B cell (primary cell): Measurements from ENCODE around the gene ZNF646. TPM values are rescaled to one million over a fixed set of nuclear protein-coding genes. Genes with fewer than 3 reads are reported as not detected.

ENCODE experiments used
- ATAC-seq: fragments of 200-7000 bp; cut with Tn5 transposase; one replicate; pipeline ENCODE4 v1.10.0; 2021; ENCODE audit warnings: low read depth, mild to moderate bottlenecking, moderate number of reproducible peaks, moderate library complexity
- CTCF ChIA-PET: fragments of 350-600 bp; sonication (Branson Sonifier 250); formaldehyde crosslinking; loops from one replicate; lab custom pipeline; 2021; ENCODE audit warnings: antibody characterized with exemption, inconsistent platforms; lab: Charles Lee
- POLR2A ChIA-PET: fragments of 350-600 bp; sonication (Branson Sonifier 250); formaldehyde crosslinking; loops from one replicate; lab custom pipeline; 2021; ENCODE audit warnings: antibody characterized with exemption; lab: Charles Lee
- DNase-seq: peaks from one replicate; pipeline ENCODE4 v3.0.0; 2013
- H2AFZ ChIP-seq: 2 replicates; pipeline ENCODE4 v1.6.1; 2012; ENCODE audit warnings: mild to moderate bottlenecking, low read depth, low read length; ENCODE audit not compliant: insufficient read depth, poor library complexity, severe bottlenecking
- H3K27ac ChIP-seq, 2 donors: 1 replicate in 1 of 2; 2 replicates in 1 of 2; pipeline ENCODE4 v1.5.1; 2012 to 2013; ENCODE audit warnings: low read length in 2 of 2, mild to moderate bottlenecking in 2 of 2, moderate library complexity in 1 of 2
- H3K27me3 ChIP-seq, 4 experiments: fragments of 200-600 bp in 1 of 4; sonication (generic) in 1 of 4; replicated peaks in 1 of 4; 1 replicate in 2 of 4; 2 replicates in 2 of 4; pipeline versions ENCODE4 v1.6.1 to v1.7.0; 2013 to 2016; ENCODE audit warnings: low read length in 3 of 4, mild to moderate bottlenecking in 2 of 4, mixed read lengths in 1 of 4, moderate library complexity in 1 of 4; ENCODE audit not compliant: insufficient read depth in 4 of 4, control insufficient read depth in 3 of 4; ENCODE audit errors: control extremely low read depth in 1 of 4
- H3K36me3 ChIP-seq, 2 experiments: replicated peaks in 1 of 2; 1 replicate in 1 of 2; 2 replicates in 1 of 2; pipeline versions ENCODE4 v1.6.1 to v1.7.1; 2013; ENCODE audit warnings: low read length in 1 of 2; ENCODE audit not compliant: insufficient read depth in 2 of 2, control insufficient read depth in 1 of 2; ENCODE audit errors: control extremely low read depth in 1 of 2, extremely low read depth in 1 of 2
- H3K4me1 ChIP-seq, 2 donors: fragments of 200-600 bp in 1 of 2; sonication (generic) in 1 of 2; 1 replicate in 1 of 2; 2 replicates in 1 of 2; pipeline versions ENCODE4 v1.5.1 to v1.6.1; 2013 to 2017; ENCODE audit warnings: low read length in 2 of 2; ENCODE audit not compliant: control insufficient read depth in 2 of 2, insufficient read depth in 2 of 2
- H3K4me2 ChIP-seq: replicated peaks from 2 replicates; pipeline ENCODE3; 2012; ENCODE audit warnings: mild to moderate bottlenecking, low read depth, low read length; ENCODE audit not compliant: poor library complexity, severe bottlenecking
- H3K4me3 ChIP-seq, 5 experiments: fragments of 200-600 bp in 1 of 5; sonication (generic) in 1 of 5; 1 replicate in 3 of 5; 2 replicates in 2 of 5; pipeline versions ENCODE4 v1.5.1 to v1.7.0; 2011 to 2016; ENCODE audit warnings: low read length in 4 of 5, mild to moderate bottlenecking in 4 of 5, low read depth in 2 of 5, control low read depth in 1 of 5, moderate library complexity in 1 of 5; ENCODE audit not compliant: insufficient read depth in 1 of 5; ENCODE audit errors: control extremely low read depth in 1 of 5, extremely low read depth in 1 of 5
- H3K79me2 ChIP-seq: fragments of 200-600 bp; sonication (generic); one replicate; pipeline ENCODE4 v1.6.0; 2016; ENCODE audit warnings: low read length; ENCODE audit not compliant: control insufficient read depth, insufficient read depth
- H3K9ac ChIP-seq: fragments of 200-600 bp; sonication (generic); 2 replicates; pipeline ENCODE4 v1.6.1; 2017; ENCODE audit warnings: mild to moderate bottlenecking, low read length, moderate library complexity
- H3K9me3 ChIP-seq, 3 donors: one replicate each; pipeline versions ENCODE4 v1.6.1 to v1.7.1; 2013; ENCODE audit warnings: low read length in 2 of 3; ENCODE audit not compliant: control insufficient read depth in 2 of 3, insufficient read depth in 1 of 3; ENCODE audit errors: control extremely low read depth in 1 of 3
- H4K20me1 ChIP-seq: 2 replicates; pipeline ENCODE4 v1.6.0; 2012; ENCODE audit warnings: mild to moderate bottlenecking, low read length; ENCODE audit not compliant: insufficient read depth, control insufficient read depth, poor library complexity, severe bottlenecking
- H3K27ac Mint-ChIP-seq: one replicate; pipeline ENCODE4 v1.8.0; 2021; ENCODE audit warnings: mixed read lengths
- H3K27me3 Mint-ChIP-seq: one replicate; pipeline ENCODE4 v1.8.0; 2021; ENCODE audit warnings: mixed read lengths
- H3K4me1 Mint-ChIP-seq: one replicate; pipeline ENCODE4 v1.8.0; 2021; ENCODE audit warnings: mixed read lengths
- H3K4me3 Mint-ChIP-seq: one replicate; pipeline ENCODE4 v1.8.0; 2021; ENCODE audit warnings: mixed read lengths
- H3K9me3 Mint-ChIP-seq: one replicate; pipeline ENCODE4 v1.8.0; 2022; ENCODE audit warnings: mixed read lengths; ENCODE audit not compliant: insufficient read depth
- CTCF ChIP-seq: fragments of 200-600 bp; IDR thresholded peaks from one replicate; pipeline ENCODE4 v1.8.0; 2022; ENCODE audit warnings: antibody characterized with exemption, mild to moderate bottlenecking
- EZH2 ChIP-seq: IDR thresholded peaks from 2 replicates; pipeline ENCODE4 v1.6.1; 2012; ENCODE audit warnings: borderline replicate concordance, low read depth, mild to moderate bottlenecking, moderate library complexity, low read length; ENCODE audit not compliant: insufficient read depth, poor library complexity, severe bottlenecking
- WGBS: methylation state at CpG from one replicate; pipeline ENCODE4 v1.1.5; 2013; ENCODE audit warnings: missing lambda C conversion rate; ENCODE audit not compliant: insufficient coverage; 5-methylcytosine and 5-hydroxymethylcytosine counted together
- intact Hi-C: fragments of 100-400 bp; cut with micrococcal nuclease; formaldehyde crosslinking; loops from one replicate; pipeline ENCODE4 v1.10.0; 2022
- polyA plus RNA-seq: library from polyadenylated mRNA; depleted of rRNA; stranded (reverse); fragments of >200 nt; gene quantifications from 2 replicates; pipeline ENCODE4 v1.2.3, GENCODE V29; 2012
- total RNA-seq, 2 donors: library from RNA; stranded (reverse); fragments of 120-200 nt in 1 of 2; gene quantifications; 1 replicate in 1 of 2; 2 replicates in 1 of 2; pipeline versions ENCODE4 v1.2.3 to v1.2.4, GENCODE V29; 2013 to 2022

Gene ZNF646
- total and polyA plus RNA-seq, 2 donors (not counting 1 experiment from before 2014, with no cell fraction given) = 14.7 to 45.9 TPM

GRCh38 chr16:31042866-31043265, 31.4 kb upstream of the ZNF646 start:
- 96% methylated on average over 10 of the region's 10 CpGs for WGBS
- Mint-ChIP-seq H3K4me3 (no peak overlapping the region), H3K27me3 (no peaks in the 10 kb centered on the region), H3K9me3 (no peaks in the 10 kb centered on the region), H3K27ac (no peak overlapping the region), H3K4me1 (no peaks in the 10 kb centered on the region)
- Histone ChIP-seq H2AFZ (no peak overlapping the region), H3K9me3 (no peaks in the 10 kb centered on the region), H3K9ac (no peak overlapping the region), H3K79me2 (no peaks in the 10 kb centered on the region), H3K4me1 (no peaks in the 10 kb centered on the region), H3K4me2 (no peak overlapping the region), H4K20me1 (no peaks in the 10 kb centered on the region), H3K27me3 (no peaks in the 10 kb centered on the region), H3K27ac (no peak overlapping the region), H3K36me3 (peaks cover 0 to 34% of the 10 kb centered on the region in 2 experiments), H3K4me3 (no peak overlapping the region)
- ChIA-PET POLR2A (no interaction called here), CTCF (no interaction called here)
- intact Hi-C loops = no loop called here
- TF ChIP-seq CTCF (no peak), EZH2 (no peak)
- no peak for DNase-seq
- no peak for ATAC-seq

GRCh38 chr16:31043352-31043751, 30.9 kb upstream of the ZNF646 start:
- Histone ChIP-seq H3K4me1 (peaks cover 0 to under 1% of the 10 kb centered on the region in 2 donors), H3K79me2 (no peaks in the 10 kb centered on the region), H2AFZ (no peak overlapping the region), H4K20me1 (no peaks in the 10 kb centered on the region), H3K36me3 (peaks cover 0 to 29% of the 10 kb centered on the region in 2 experiments), H3K27ac (no peak overlapping the region), H3K4me3 (no peak overlapping the region), H3K9ac (no peak overlapping the region), H3K9me3 (no peaks in the 10 kb centered on the region), H3K4me2 (no peak overlapping the region), H3K27me3 (no peaks in the 10 kb centered on the region)
- Mint-ChIP-seq H3K27ac (no peak overlapping the region), H3K4me1 (peaks cover 1% of the 10 kb centered on the region), H3K27me3 (no peaks in the 10 kb centered on the region), H3K9me3 (no peaks in the 10 kb centered on the region), H3K4me3 (no peak overlapping the region)
- WGBS = 85% methylated on average over 1 of the region's 1 CpG
- no peak for DNase-seq
- intact Hi-C loops = no loop called here
- ChIA-PET POLR2A (no interaction called here), CTCF (no interaction called here)
- ATAC-seq = no peak
- TF ChIP-seq EZH2 = no peak
- TF ChIP-seq CTCF = no peak
